ENCODE data around the gene MACROD2.

DNA sequence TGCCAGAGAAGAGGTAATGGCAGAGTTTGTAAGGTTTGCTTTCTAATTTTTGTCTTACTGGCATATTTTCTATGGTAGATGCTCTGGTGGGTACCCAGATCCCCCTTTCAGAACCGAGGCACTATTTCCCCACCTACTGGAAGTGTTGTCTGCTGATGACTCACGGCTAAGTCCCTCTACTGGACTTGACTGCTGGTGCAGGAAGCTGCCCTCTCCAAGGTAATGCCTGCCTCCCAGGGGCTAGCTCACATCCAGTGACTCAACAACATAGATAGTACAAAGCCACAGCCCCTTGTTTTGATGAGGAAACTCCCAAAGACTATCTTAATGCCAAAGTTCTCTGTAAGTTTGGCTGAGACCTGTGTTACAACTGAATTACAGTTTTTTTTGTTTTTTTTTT lies 627.5 kb downstream of the MACROD2 start:
- TF ChIP-seq CTCF (IDR thresholded peaks at IDR 0.05) (no peak), POLR2A (IDR thresholded peaks at IDR 0.05) (no peak)
